GM21529 (cell line): ENCODE data around the gene CNTN6.

Experiments used
- ATAC-seq: cut with Tn5 transposase; IDR thresholded peaks from one replicate; pipeline ENCODE4 v1.9.1; 2021; ENCODE audit not compliant: unreplicated experiment

Gene CNTN6

GRCh38 chr3:1092771-1093170 lies at the start of gene CNTN6:
Gene CNTN6 (plus strand): TSS chr3:1093024. CDS start chr3:1148009, 54,985 bp downstream.
- ATAC-seq: no peak

- ATAC-seq: no peak
Measured at GRCh38 chr3:1048558-1048957, 44.3 kb upstream of the CNTN6 start.

- ATAC-seq: no peak
Measured at GRCh38 chr3:1055870-1056269, 37.0 kb upstream of the CNTN6 start.

GRCh38 chr3:1056744-1057143 lies 36.1 kb upstream of the CNTN6 start:
- no peak for ATAC-seq

DNA sequence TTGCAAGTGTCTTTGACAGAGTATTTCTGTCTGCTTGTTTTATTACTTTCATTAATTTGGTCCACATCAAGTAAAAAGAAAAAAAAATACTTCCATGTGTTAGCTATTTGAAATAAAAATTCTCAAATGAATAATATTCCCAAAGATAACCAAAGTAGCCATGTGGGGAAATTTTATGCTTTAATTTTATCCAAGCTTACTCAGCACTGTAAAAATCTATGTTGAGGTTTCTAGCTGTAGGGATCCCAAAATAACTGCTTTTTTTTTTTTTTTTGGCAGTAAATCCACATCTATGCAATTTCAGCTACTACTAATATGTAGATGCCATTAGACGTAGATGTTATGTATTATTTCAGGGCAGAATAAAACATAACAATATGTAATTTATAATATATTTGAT lies 35.4 kb upstream of the CNTN6 start:
- ATAC-seq: no peak

- ATAC-seq: no peak
Measured at GRCh38 chr3:1068985-1069384, 23.8 kb upstream of the CNTN6 start.

DNA sequence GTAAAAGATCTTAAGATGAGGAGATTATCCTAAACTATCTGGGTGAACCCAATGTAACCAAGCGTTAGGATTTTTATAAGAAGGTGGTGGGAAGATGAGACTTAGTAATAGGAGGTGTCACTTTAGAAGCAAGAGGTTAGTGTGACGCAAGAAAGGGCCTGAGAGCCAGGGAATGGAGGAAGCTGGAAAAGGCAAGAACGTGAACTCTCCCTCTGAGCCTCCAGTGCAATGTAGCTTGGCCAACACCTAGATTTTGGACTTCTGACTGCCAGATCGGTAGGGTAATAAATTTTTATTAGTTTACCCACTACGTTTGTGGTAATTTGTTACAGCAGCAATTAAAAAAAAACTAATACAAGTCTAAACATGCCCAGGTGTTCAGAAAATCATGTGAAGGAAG lies 20.8 kb upstream of the CNTN6 start:
- no peak for ATAC-seq

DNA sequence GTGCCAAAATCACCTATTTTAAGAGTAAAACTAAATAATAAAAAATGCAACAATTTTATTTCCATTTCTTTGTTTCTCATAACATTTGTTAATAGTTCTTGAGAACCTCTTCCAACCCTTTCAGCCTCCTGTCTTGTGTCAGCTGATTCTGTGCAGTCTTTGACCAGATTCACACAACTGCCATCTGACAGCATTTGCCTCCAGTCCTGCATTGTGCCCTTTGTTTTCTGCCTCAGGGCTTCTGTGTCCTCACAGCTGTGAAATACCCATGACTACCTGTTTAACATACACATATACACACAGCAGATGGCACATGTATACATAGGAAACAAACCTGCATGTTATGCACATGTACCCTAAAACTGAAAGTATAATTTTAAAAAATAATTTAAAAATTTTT lies 13.2 kb upstream of the CNTN6 start:
- no peak for ATAC-seq

- ATAC-seq: peak; percentile 56
Measured at GRCh38 chr3:1082108-1082507, 10.7 kb upstream of the CNTN6 start.

- ATAC-seq: no peak
Measured at GRCh38 chr3:1087066-1087560, 5.7 kb upstream of the CNTN6 start.

GRCh38 chr3:1088503-1088902 lies 4.3 kb upstream of the CNTN6 start:
- no peak for ATAC-seq

DNA sequence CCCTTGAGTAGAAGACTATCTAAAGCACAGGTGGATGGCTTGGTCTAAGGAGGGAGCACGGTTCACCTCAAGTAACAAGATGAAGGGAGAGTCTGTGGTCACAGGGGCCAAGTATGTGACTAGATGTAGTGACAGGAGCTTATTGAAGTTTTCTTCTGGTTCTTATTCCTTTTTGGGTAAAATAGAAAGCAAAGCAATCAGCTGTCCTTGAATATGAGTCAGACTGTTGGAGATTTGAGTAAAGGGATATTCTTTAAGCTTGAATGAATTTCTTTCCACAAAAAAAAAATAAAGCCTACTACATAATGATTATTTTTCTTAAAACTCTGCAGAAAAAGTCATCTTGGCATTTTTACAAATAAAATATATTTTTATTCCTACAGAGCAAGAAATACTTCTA lies 1.5 kb upstream of the CNTN6 start:
- no peak for ATAC-seq

DNA sequence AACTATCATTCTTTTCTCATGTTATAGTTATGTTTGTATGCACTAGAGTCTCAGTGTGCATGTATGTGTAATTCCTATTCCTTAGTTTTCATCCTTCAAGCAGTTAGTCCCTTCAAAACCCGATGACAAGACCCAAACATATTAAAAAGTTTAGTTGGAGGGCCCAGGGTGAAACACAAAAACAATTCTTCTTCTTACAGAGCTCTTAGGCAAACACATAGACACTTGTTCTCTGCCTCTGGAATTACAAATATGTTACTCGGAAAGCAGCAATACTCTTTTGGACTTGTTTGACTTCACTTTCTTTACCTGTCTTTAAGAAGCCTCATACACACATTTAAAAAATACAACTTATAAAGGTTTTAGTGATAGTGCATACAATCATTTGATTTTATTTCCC lies 763 bp upstream of the CNTN6 start:
- no peak for ATAC-seq

DNA sequence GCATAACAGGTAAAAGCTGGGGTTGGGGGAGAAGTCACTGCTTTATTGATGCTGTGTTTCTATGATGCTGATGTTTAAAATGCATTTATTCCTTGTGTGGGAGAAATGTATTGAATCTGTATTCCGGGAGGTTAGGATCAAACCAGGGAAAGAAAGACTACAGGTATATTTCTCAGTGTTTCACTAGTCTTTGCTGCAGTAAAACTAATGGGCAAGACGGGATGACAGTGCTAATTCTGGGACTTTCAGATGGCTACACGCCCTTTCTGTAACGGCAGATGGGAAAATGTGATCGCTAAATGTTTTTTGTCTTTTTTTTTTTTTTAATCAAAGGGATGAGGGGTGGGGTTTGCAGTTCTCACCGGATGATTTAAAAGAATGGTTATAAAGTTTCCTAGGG lies 393 bp downstream of the CNTN6 start:
- ATAC-seq: no peak

GRCh38 chr3:1103525-1103924 lies 10.7 kb downstream of the CNTN6 start:
- ATAC-seq: no peak

DNA sequence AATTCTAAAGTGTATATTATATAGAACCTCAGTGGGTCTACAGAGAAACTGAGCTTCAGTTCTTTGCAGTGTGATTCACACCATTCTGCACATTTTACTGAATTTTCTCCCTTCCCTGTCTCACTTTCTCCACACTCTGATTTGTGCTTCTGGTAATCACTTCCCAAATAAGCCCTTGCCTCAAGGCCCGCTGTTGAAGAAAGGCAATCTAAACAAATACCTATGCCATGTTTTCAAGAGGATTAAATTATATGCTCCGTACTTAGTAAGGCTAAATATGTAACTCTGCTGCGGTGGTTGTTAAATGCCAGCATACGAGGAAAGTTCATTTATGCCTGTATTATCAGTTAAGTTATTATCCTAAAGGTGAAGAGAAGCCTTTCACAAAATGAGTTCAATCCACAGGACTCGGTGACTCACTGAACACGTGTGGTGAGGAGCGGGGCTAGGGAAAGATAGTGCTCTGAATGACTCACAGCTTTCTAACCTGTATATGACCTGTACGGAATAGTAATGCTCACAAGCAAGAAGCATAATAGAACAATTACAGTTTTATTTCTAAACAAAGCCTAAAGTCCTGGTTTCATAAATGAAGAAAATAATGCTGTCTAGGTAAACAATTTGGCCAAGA lies 25.1 kb downstream of the CNTN6 start:
- ATAC-seq: no peak

DNA sequence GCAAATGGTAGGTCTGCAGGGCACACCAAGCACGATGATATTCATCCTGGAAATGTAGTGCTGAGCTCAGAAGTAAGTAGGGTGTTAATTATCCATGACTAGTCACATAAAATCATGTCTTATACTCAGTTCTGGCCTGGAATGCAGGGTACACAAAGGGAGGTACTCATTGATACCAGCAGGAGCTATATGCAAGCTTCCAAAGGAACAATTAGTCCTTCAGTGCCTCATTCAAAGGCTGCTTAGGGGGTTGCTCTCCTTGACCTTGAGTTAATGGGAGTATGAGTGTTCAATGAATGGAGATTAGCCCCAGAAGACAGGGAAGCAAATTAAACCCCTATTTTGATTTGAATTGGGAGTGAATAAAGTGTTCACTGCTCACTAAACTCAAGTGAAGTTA lies 38.3 kb downstream of the CNTN6 start:
- ATAC-seq: no peak

- ATAC-seq: no peak
Measured at GRCh38 chr3:1135194-1135593, 42.4 kb downstream of the CNTN6 start.

DNA sequence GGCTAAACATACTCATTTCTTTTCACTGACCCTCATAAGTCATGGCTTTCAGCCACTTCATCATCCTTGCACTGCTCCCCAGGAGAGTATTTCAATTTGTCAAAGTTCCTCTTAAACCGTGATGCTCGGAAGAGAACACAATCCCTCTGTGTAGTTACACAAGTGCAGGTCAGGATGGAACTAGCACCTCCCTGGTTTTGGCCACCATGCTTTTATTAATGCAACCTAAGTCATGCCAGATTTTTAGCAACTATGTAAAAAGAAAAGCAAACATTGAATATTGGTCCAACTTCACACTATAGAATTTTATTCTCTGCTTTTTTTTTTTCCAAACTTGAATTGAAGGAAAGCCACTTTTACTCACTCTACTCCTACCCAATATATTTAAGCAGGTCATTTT lies 45.2 kb downstream of the CNTN6 start:
- ATAC-seq: no peak

DNA sequence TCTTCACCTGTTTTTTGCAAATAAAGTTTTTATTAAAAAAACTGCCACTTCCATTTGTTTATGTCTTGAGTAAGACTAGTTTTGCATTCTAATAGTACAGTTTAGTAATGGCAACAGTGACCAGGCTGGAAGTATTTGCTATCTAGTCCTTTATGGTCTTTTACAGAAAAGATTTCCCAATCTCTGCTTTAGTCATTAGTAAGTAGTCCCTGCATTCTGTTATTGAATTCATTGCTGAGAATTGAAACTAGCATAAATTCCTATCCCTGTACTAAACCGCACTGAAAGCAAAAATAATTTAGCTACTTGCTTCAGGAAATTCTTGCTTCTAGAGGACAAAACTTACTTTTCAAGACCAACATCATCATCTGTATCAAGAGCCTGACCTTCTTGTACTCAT lies 46.2 kb downstream of the CNTN6 start:
- ATAC-seq: no peak

DNA sequence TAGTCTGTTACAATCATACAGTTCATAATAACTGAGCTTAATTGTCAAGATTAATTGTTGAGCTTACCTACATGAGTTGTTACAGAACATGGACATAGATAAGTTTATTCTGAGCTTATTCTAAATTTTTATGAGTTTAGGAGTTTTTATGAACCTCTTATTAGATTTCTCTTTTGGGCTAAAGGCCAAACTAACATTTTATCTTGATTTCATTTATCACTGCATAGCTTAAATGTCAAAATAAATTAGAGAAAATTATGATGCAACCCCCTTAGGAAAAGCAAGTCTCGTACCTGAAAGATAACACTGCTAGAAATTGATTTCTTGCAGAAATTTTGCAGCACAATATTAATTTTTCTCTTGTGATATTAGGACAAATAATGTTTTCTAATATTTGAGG lies 54.5 kb downstream of the CNTN6 start:
- ATAC-seq: no peak

- ATAC-seq: no peak
Measured at GRCh38 chr3:1147819-1148218, 55.0 kb downstream of the CNTN6 start.

DNA sequence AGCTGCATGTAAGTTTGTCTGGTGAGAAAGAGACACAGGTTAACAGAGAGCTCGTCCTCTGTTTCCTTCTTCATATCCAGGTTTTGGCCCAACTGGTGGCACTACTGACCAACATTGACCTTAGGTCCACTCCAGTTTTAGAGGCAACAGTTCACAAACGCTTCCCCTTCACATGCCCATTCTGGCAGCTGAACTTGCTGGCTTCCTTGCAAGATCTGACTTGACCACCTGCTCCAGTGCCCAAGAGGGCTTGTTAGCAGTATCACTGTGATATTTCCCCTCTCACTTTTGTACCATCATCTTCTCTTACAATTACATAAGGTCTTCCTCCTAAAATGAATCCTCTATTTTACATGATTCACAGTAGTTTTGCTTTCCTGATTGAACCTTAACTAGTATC lies 71.3 kb downstream of the CNTN6 start:
- ATAC-seq: no peak
